Body of pancreas (tissue), 4 donors: ENCODE measurements around the gene PRPS1L1.

Experiments used
- CTCF ChIP-seq, 7 experiments: fragments of 450-650 bp in 4 of 7; fragments of 200-600 bp in 3 of 7; sonication (generic) in 3 of 7; IDR thresholded peaks; one replicate each; pipeline ENCODE4 v1.5.1; 2016 to 2019; ENCODE audit warnings: antibody characterized with exemption in 7 of 7
- POLR2A ChIP-seq, 3 donors: fragments of 450-650 bp; IDR thresholded peaks; one replicate each; pipeline ENCODE4 v1.6.1; 2016; ENCODE audit warnings: antibody characterized with exemption in 3 of 3, mild to moderate bottlenecking in 2 of 3

- TF ChIP-seq POLR2A (IDR thresholded peaks at IDR 0.05) (no peak), CTCF (IDR thresholded peaks at IDR 0.05) (no peak)
Measured at GRCh38 chr7:18063149-18063901, 35.7 kb upstream of the PRPS1L1 start.
